Regular cardiac myocyte (primary cell): ENCODE measurements around the gene CALR. TPM values are rescaled to one million over a fixed set of nuclear protein-coding genes. Genes with fewer than 3 reads are reported as not detected.

Experiments
- total RNA-seq: library from RNA; depleted of rRNA; stranded (reverse); fragments of >200 nt; gene quantifications from 2 replicates; pipeline ENCODE4 v1.2.3, GENCODE V29; 2014

Gene CALR
- 1,835 and 1,876 TPM in 2 replicates for total RNA-seq

GRCh38 chr19:12937927-12938778, at the start of gene CALR:
CALR (plus strand) TSS chr19:12938609; CDS start chr19:12938680, 71 bp downstream.

GRCh38 chr19:12890787-12891552, 47.4 kb upstream of the CALR start, which contains the start of gene GCDH:
GCDH (plus strand) TSS chr19:12891160; CDS start chr19:12891305, 145 bp downstream.

GRCh38 chr19:12933287-12934072, 4.9 kb upstream of the CALR start, which contains the start of gene FARSA:
FARSA (minus strand) TSS chr19:12933711; CDS start chr19:12933696, 15 bp downstream.

DNA sequence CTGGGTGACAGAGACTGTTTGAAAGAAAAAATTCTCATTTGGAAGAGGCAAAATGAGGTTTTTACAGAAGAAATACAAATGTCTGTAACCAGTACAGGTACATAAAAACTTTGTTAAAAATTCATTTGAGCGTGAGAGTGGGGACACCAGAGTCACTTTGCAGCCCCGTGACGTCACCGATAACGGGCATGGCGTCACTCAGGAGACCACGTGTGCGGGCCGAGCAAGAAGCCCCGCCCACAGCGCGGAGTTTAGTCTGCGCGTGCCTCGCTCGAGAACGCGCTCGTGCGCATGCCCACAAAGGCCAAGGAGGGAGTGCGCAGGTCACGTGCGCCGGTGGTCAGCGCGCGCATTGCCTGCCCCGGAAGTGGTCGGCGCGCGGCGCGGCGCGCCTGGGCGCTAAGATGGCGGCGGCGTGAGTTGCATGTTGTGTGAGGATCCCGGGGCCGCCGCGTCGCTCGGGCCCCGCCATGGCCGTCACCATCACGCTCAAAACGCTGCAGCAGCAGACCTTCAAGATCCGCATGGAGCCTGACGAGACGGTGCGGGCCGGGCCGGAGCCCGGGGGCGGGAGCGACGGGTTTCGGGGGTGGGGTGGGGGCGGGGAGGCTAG, 7.2 kb downstream of the CALR start, which contains the start of gene RAD23A:
RAD23A (plus strand) TSS at position 384 of the 613 bp plus-strand sequence; CDS start at position 471, 87 bp downstream.

DNA sequence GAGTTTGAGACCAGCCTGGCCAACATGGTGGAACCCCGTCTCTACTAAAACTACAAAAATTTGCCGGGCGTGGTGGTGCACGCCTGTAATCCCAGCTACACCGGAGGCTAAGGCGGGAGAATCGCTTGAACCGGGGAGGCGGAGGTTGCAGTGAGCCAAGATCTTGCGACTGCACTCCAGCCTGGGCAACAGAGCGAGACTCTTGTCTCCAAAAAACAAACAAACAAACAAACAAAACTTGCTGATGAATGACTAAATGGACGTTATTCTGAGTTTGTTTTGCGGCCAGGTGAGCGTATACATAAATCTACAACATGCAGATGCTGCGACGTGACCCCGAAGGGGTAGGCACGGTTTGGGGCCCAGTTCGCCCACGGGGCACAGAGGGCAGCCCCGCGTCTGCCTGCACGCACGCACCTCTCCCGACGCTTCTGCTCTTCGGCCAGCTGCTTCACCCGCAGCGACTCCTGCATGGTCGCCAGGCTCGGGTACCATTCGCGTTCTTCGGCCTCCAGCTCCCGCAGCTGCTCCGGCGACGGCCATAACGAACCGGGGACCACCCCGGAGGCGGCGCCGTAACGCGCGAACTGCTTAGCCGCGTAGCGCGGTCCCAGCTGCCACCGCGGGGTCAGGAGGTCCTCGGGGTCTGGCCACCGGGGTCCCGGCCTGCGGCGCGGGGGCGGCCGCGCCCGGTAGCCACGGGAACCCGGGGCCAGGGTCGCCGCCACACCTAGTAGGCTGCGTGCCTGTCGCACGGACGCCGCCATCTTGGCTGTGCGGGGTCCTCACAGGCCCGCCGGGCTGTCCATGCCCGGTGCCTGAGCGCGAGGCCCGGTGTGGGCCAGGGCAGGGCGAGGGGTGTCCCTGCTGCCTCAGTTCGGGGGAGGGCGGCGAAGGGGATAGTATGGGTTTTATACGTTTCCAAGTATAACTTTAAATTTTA, 18.3 kb downstream of the CALR start, which contains the start of gene GADD45GIP1:
GADD45GIP1 (minus strand) TSS at position 778 of the 943 bp plus-strand sequence; CDS start at position 767, 11 bp downstream.

GRCh38 chr19:12969292-12969988, 31.0 kb downstream of the CALR start, which contains the start of gene DAND5:
DAND5 (plus strand) TSS chr19:12969576; CDS start chr19:12969661, 85 bp downstream.

Other genes with a start within 250 kb of the CALR start
- gene FBXW9, start 242.0 kb upstream of the CALR start, total RNA-seq, result 3.7 and 7.9 TPM in 2 replicates
- gene TNPO2, start 214.7 kb upstream of the CALR start, total RNA-seq, result 27.0 and 27.1 TPM in 2 replicates
- gene TRIR, start 203.9 kb upstream of the CALR start, total RNA-seq, result 121 and 222 TPM in 2 replicates
- gene GET3, start 201.1 kb upstream of the CALR start, total RNA-seq, result 79.8 and 154 TPM in 2 replicates
- gene BEST2, start 186.8 kb upstream of the CALR start, total RNA-seq, result not detected in 2 replicates
- gene HOOK2, start 163.1 kb upstream of the CALR start, total RNA-seq, result 11.1 and 18.3 TPM in 2 replicates
- gene JUNB, start 147.1 kb upstream of the CALR start, total RNA-seq, result 78.2 and 101 TPM in 2 replicates
- gene PRDX2, start 136.8 kb upstream of the CALR start, total RNA-seq, result 184 and 196 TPM in 2 replicates
- gene THSD8, start 136.5 kb upstream of the CALR start, total RNA-seq, result not detected in 2 replicates
- 10.1 and 78.6 TPM in 2 replicates for gene RNASEH2A, start 132.0 kb upstream of the CALR start, total RNA-seq
- gene RTBDN, start 104.0 kb upstream of the CALR start, total RNA-seq, result not detected in 2 replicates
- gene MAST1, start 100.1 kb upstream of the CALR start, total RNA-seq, result 3.4 TPM in 1 of 2 replicates, not detected in the other
- 7.9 and 28.8 TPM in 2 replicates for gene DNASE2, start 57.2 kb upstream of the CALR start, total RNA-seq
- gene KLF1, start 51.4 kb upstream of the CALR start, total RNA-seq, result not detected in 2 replicates
- gene GCDH, start 47.4 kb upstream of the CALR start, total RNA-seq, result 30.4 and 48.3 TPM in 2 replicates
- 0.19 and 0.28 TPM in 2 replicates for gene SYCE2, start 19.3 kb upstream of the CALR start, total RNA-seq
- gene FARSA, start 4.9 kb upstream of the CALR start, total RNA-seq, result 55.8 and 94.5 TPM in 2 replicates
- 42.6 and 75.7 TPM in 2 replicates for gene RAD23A, start 7.3 kb downstream of the CALR start, total RNA-seq
- gene GADD45GIP1, start 18.6 kb downstream of the CALR start, total RNA-seq, result 13.5 and 41.2 TPM in 2 replicates
- not detected in 2 replicates for gene DAND5, start 31.0 kb downstream of the CALR start, total RNA-seq
- gene NFIX, start 56.9 kb downstream of the CALR start, total RNA-seq, result 22.4 and 34.1 TPM in 2 replicates
- gene LYL1, start 164.2 kb downstream of the CALR start, total RNA-seq, result 2.5 and 3.3 TPM in 2 replicates
- gene TRMT1, start 178.1 kb downstream of the CALR start, total RNA-seq, result 41.4 and 43.1 TPM in 2 replicates
- gene NACC1, start 179.7 kb downstream of the CALR start, total RNA-seq, result 28.5 and 69.6 TPM in 2 replicates
- gene STX10, start 211.8 kb downstream of the CALR start, total RNA-seq, result 54.4 and 67.7 TPM in 2 replicates
- gene IER2, start 211.8 kb downstream of the CALR start, total RNA-seq, result 12.1 and 73.0 TPM in 2 replicates